Stimulated activated CD4-positive, alpha-beta T cell treated with anti-CD3 and anti-CD28 coated beads, Interleukin-12 subunit alpha, Interleukin-12 subunit beta, amount 100 ng/mL, for 4 hours (primary cell): ENCODE results near the gene TMEM52B.
"Not testable (repeated sequence)": the region's sequence is repeated elsewhere in the genome, so short reads cannot be mapped to it uniquely, and the experiment has no call there.

Experiments
- DNase-seq: peaks from one replicate; pipeline ENCODE4 v3.0.0-alpha.2; 2020

Gene TMEM52B

GRCh38 chr12:10171973-10172728, 6.7 kb upstream of the TMEM52B start, which contains the start of gene OLR1:
Gene OLR1, minus strand, starts transcription at chr12:10172132. Its CDS starts 55 bp downstream, at chr12:10172077.
- no peak for DNase-seq

- DNase-seq, result no peak
Observed at GRCh38 chr12:10174986-10175614, 3.7 kb upstream of the TMEM52B start.

- DNase-seq, result no peak
Observed at GRCh38 chr12:10175846-10176636, 2.8 kb upstream of the TMEM52B start.

GRCh38 chr12:10179776-10180181, 947 bp downstream of the TMEM52B start:
- DNase-seq, result no peak

- no peak for DNase-seq
Observed at GRCh38 chr12:10182354-10183049, 3.7 kb downstream of the TMEM52B start.

- no peak for DNase-seq
Observed at GRCh38 chr12:10184261-10184843, 5.5 kb downstream of the TMEM52B start.

GRCh38 chr12:10186299-10186698, 7.5 kb downstream of the TMEM52B start:
- no peak for DNase-seq

GRCh38 chr12:10186958-10187357, 8.1 kb downstream of the TMEM52B start:
- not testable (repeated sequence) for DNase-seq

- no peak for DNase-seq
Observed at GRCh38 chr12:10189653-10190052, 10.8 kb downstream of the TMEM52B start.

GRCh38 chr12:10190558-10191388, 11.9 kb downstream of the TMEM52B start:
- DNase-seq, result peak; percentile 32

GRCh38 chr12:10191865-10192264, 13.0 kb downstream of the TMEM52B start:
- DNase-seq, result no peak

- DNase-seq, result no peak
Observed at GRCh38 chr12:10194160-10194670, 15.4 kb downstream of the TMEM52B start.

- DNase-seq, result no peak
Observed at GRCh38 chr12:10196210-10196609, 17.4 kb downstream of the TMEM52B start.

- DNase-seq, result no peak
Observed at GRCh38 chr12:10197879-10198278, 19.0 kb downstream of the TMEM52B start.

- DNase-seq, result not testable (repeated sequence)
Observed at GRCh38 chr12:10204495-10204894, 25.7 kb downstream of the TMEM52B start.

GRCh38 chr12:10205220-10205807, 26.5 kb downstream of the TMEM52B start:
- DNase-seq, result no peak

- DNase-seq, result no peak
Observed at GRCh38 chr12:10207136-10207535, 28.3 kb downstream of the TMEM52B start.

GRCh38 chr12:10210225-10210624, 31.4 kb downstream of the TMEM52B start:
- DNase-seq, result no peak

- no peak for DNase-seq
Observed at GRCh38 chr12:10211101-10211939, 32.5 kb downstream of the TMEM52B start.
